ENCODE data around the gene TPSG1. TPM values are rescaled to one million over a fixed set of nuclear protein-coding genes. Genes with fewer than 3 reads are reported as not detected.
"Not testable (repeated sequence)": the region's sequence is repeated elsewhere in the genome, so short reads cannot be mapped to it uniquely, and the experiment has no call there.

TPSG1 gene
- total RNA-seq, 2 donors from 2014 or later, result 32.6 to 34.3 TPM

DNA sequence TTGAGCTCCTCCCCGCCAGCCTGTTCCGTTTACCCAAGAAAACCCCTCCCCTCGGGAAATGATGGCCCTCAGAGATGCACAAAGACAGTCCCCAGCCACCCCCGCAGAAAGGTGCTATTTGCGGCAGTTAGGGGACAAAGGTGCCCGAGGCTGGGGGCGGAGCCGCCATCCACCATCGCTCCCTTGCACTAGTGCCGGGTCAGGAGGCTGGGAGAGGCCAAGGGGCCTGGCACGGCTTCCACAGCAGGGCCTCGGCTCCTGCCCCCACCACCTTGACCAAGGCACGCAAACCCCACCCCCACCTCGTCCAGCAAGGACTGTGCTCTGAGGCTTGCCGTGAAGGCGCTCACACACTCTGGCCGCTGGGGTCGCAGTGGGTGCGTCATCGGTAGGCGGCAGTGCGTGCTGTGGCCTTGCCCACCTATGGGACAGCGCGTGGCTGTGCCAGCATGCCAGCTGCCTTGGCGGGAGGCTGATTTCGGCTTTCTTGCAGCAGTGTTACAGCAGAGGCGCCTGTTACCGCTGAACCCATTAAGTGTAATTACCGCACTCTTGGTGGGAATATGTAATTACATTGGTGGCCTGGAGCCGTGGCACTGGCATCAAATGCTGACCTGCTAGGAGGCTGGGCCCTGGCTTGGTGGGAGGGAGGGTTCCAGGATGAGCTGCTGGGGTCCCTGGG, 31.8 kb downstream of the TPSG1 start:
- H3K9me3 ChIP-seq, result no peaks in the 10 kb centered on the region
- no peak overlapping the region for H3K27ac ChIP-seq
- intact Hi-C loops (cut with DNase I), result no loop called here
- no peak overlapping the region for H3K4me3 ChIP-seq
- TF ChIP-seq, protein P1, sequence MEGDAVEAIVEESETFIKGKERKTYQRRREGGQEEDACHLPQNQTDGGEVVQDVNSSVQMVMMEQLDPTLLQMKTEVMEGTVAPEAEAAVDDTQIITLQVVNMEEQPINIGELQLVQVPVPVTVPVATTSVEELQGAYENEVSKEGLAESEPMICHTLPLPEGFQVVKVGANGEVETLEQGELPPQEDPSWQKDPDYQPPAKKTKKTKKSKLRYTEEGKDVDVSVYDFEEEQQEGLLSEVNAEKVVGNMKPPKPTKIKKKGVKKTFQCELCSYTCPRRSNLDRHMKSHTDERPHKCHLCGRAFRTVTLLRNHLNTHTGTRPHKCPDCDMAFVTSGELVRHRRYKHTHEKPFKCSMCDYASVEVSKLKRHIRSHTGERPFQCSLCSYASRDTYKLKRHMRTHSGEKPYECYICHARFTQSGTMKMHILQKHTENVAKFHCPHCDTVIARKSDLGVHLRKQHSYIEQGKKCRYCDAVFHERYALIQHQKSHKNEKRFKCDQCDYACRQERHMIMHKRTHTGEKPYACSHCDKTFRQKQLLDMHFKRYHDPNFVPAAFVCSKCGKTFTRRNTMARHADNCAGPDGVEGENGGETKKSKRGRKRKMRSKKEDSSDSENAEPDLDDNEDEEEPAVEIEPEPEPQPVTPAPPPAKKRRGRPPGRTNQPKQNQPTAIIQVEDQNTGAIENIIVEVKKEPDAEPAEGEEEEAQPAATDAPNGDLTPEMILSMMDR (IDR thresholded peaks at IDR 0.05), result no peak
- no peaks in the 10 kb centered on the region for H3K36me3 ChIP-seq
- no peaks in the 10 kb centered on the region for H3K4me1 ChIP-seq
- no peak for DNase-seq
- H3K27me3 ChIP-seq, result no peaks in the 10 kb centered on the region
- H3K9ac ChIP-seq (ENCODE audit: low read depth in 2 of 2, low read length in 2 of 2), result no peak overlapping the region

DNA sequence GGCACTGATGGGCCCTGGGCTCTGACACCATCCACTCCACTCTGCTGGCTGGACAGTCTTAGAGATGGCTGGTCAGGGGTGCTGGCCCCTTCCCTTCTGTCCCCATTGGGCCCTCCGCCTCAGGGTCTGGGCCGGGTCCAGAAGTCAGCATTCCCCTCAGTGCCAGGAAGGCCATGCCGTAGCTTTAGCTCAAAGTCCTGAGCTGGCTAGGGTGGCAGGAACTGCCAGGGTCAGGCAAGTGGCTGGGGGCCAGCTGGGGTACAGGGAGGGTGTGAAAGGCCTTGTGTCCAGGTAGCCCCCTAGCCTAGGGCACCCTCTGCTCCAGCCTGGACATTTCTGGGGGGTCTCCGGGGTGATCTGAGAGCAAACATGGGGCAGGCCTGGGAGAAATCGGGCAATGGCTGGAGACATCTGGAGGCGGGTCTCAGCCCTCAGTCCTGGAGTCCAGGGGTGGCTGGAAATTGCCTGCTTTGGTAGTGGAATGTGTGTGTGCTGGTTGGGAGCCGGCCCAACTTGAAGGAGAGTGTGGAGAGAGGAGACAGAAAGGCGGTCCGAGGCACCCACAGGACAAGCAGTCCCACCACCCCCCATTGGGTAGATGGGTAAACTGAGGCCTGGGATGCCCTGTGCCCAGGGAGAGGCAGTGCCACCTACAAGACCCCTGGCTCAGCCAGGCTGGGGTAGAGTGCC, 32.5 kb downstream of the TPSG1 start:
- H3K9ac ChIP-seq (ENCODE audit: low read depth in 2 of 2, low read length in 2 of 2), result no peak overlapping the region
- TF ChIP-seq, protein P1 (IDR thresholded peaks at IDR 0.05), result no peak
- no peaks in the 10 kb centered on the region for H3K36me3 ChIP-seq
- no peaks in the 10 kb centered on the region for H3K9me3 ChIP-seq
- intact Hi-C loops (cut with DNase I), result no loop called here
- H3K27me3 ChIP-seq, result no peaks in the 10 kb centered on the region
- H3K27ac ChIP-seq, result no peak overlapping the region
- H3K4me3 ChIP-seq, result no peak overlapping the region
- DNase-seq, result no peak
- no peaks in the 10 kb centered on the region for H3K4me1 ChIP-seq

DNA sequence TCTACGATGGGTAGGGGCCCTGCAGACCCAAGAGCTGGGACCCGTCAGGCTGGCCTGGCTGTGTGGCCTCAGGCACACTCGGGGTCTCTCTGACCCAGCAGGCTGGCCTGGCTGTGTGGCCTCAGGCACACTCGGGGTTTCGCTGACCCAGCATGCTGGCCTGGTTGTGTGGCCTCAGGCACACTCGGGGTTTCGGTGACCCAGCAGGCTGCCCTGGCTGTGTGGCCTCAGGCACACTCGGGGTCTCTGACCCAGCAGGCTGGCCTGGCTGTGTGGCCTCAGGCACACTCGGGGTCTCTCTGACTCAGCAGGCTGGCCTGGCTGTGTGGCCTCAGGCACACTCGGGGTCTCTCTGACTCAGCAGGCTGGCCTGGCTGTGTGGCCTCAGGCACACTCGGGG, 34.3 kb downstream of the TPSG1 start:
- H3K9ac ChIP-seq (ENCODE audit: low read depth in 2 of 2, low read length in 2 of 2); H3K36me3 ChIP-seq; H3K27me3 ChIP-seq; H3K4me1 ChIP-seq; H3K4me3 ChIP-seq; intact Hi-C loops (cut with DNase I); H3K27ac ChIP-seq; H3K9me3 ChIP-seq; DNase-seq: not testable (repeated sequence)

GRCh38 chr16:1189455-1189854, 35.6 kb downstream of the TPSG1 start:
- Histone ChIP-seq H3K27me3 (no peaks in the 10 kb centered on the region), H3K27ac (no peak overlapping the region), H3K4me3 (no peak overlapping the region), H3K9ac (ENCODE audit: low read depth in 2 of 2, low read length in 2 of 2) (no peak overlapping the region), H3K36me3 (no peaks in the 10 kb centered on the region), H3K9me3 (no peaks in the 10 kb centered on the region), H3K4me1 (no peaks in the 10 kb centered on the region)
- intact Hi-C loops (cut with DNase I), result no loop called here
- TF ChIP-seq, protein P1 (IDR thresholded peaks at IDR 0.05), result no peak
- DNase-seq, result no peak

- intact Hi-C loops (cut with DNase I), result no loop called here
- Histone ChIP-seq H3K27me3 (no peaks in the 10 kb centered on the region), H3K9me3 (no peaks in the 10 kb centered on the region), H3K36me3 (no peaks in the 10 kb centered on the region), H3K9ac (ENCODE audit: low read depth in 2 of 2, low read length in 2 of 2) (no peak overlapping the region), H3K27ac (no peak overlapping the region), H3K4me1 (no peaks in the 10 kb centered on the region), H3K4me3 (no peak overlapping the region)
- peak; percentile 42 for DNase-seq
- TF ChIP-seq, protein P1 (IDR thresholded peaks at IDR 0.05), result no peak
Observed at GRCh38 chr16:1188432-1189189, 36.5 kb downstream of the TPSG1 start.

GRCh38 chr16:1185460-1186207, 39.4 kb downstream of the TPSG1 start:
- H3K9me3 ChIP-seq; H3K4me3 ChIP-seq; H3K9ac ChIP-seq (ENCODE audit: low read depth in 2 of 2, low read length in 2 of 2); H3K4me1 ChIP-seq; H3K36me3 ChIP-seq; DNase-seq; H3K27ac ChIP-seq; intact Hi-C loops (cut with DNase I); H3K27me3 ChIP-seq: not testable (repeated sequence)

Measured in colonic mucosa (tissue), 4 donors.